ENCODE measurements around the gene FBXO41.

The FBXO41 gene

DNA sequence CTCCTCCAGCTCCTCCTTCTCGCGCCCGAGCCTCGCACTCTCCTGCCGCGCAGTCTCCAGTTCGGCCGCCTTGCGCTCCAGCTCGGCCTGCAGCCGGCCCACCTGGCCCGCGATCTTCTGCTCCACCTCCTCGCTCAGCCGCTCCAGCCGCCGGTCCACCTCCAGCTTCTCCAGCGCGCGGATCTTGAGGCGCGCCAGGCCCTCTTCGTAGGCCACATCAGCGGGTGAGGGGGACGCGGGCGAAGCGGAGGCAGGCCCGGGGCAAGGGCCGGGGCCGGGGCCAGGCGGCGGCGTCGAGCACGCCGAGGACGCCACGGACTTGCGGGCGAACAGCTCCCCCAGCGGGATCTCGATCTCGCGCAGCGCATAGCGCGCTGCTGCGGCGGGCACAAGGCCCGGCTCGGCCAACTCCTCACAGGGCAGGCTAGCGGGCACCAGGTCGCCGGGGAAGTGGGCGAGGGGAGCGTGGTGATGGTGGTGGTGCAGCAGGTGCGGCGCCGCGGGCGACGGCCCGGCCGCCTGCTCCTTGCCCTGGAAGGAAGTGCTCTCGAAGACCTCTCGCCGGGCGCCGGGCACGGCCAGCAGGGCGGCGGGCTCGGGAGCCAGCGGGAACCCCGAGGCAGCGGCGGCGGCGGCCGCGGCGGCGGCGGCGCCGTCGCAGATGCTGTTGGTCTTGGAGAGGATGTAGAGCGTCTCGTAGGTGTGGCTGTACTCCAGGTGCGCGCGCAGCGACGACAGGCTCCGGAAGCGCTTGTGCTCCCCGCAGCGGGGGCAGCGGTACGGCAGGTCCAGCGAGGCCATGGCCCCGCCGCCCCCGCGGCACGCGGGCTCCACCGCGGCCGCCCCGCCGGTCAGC, 15.2 kb downstream of the FBXO41 start (continued):
- no peak for TF ChIP-seq ZNF423 (tag by site-specific recombination; IDR thresholded peaks at IDR 0.05)
- peak; percentile 42; the same call in 1 of the 2 replicates for TF ChIP-seq ZNF335 (tag by site-specific recombination; conservative IDR thresholded peaks at IDR 0.05)
- TF ChIP-seq ZNF76 (tag by site-specific recombination; IDR thresholded peaks at IDR 0.05; ENCODE audit: borderline replicate concordance, low read depth) = no peak
- no peak for TF ChIP-seq BCL11B (tag by site-specific recombination; IDR thresholded peaks at IDR 0.05; ENCODE audit: low read depth)
- TF ChIP-seq ZNF670 (tag by site-specific recombination; IDR thresholded peaks at IDR 0.05; ENCODE audit: low read depth) = no peak
- TF ChIP-seq REPIN1 (tag by site-specific recombination; IDR thresholded peaks at IDR 0.05; ENCODE audit: low read depth) = no peak
- TF ChIP-seq BCL6B (tag by site-specific recombination; IDR thresholded peaks at IDR 0.05) = no peak
- TF ChIP-seq ZNF133 (tag by site-specific recombination; IDR thresholded peaks at IDR 0.05) = no peak
- no peak for TF ChIP-seq ZNF169 (tag by site-specific recombination; IDR thresholded peaks at IDR 0.05)
- TF ChIP-seq, protein P1, sequence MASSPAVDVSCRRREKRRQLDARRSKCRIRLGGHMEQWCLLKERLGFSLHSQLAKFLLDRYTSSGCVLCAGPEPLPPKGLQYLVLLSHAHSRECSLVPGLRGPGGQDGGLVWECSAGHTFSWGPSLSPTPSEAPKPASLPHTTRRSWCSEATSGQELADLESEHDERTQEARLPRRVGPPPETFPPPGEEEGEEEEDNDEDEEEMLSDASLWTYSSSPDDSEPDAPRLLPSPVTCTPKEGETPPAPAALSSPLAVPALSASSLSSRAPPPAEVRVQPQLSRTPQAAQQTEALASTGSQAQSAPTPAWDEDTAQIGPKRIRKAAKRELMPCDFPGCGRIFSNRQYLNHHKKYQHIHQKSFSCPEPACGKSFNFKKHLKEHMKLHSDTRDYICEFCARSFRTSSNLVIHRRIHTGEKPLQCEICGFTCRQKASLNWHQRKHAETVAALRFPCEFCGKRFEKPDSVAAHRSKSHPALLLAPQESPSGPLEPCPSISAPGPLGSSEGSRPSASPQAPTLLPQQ (tag by site-specific recombination; IDR thresholded peaks at IDR 0.05) = peak; percentile 13; the same call in 1 of the 2 replicates
- TF ChIP-seq PRDM6 (tag by site-specific recombination; IDR thresholded peaks at IDR 0.05) = no peak
- TF ChIP-seq ZNF777 (tag by site-specific recombination; IDR thresholded peaks at IDR 0.05; ENCODE audit: borderline replicate concordance) = peak; percentile 8; the same call in 1 of the 2 replicates
- no peak for TF ChIP-seq ZNF548 (tag by site-specific recombination; IDR thresholded peaks at IDR 0.05)
- no peak for TF ChIP-seq ZNF830 (tag by site-specific recombination; IDR thresholded peaks at IDR 0.05; ENCODE audit: low read depth)
- TF ChIP-seq ZNF837 (tag by site-specific recombination; IDR thresholded peaks at IDR 0.05) = no peak
- no peak for TF ChIP-seq ZSCAN4 (tag by site-specific recombination; IDR thresholded peaks at IDR 0.05)
- no peak for TF ChIP-seq MZF1 (tag by site-specific recombination; IDR thresholded peaks at IDR 0.05; ENCODE audit: borderline replicate concordance)
- no peak for TF ChIP-seq ZNF704 (tag by site-specific recombination; IDR thresholded peaks at IDR 0.05)
- no peak for TF ChIP-seq KLF7 (tag by site-specific recombination; IDR thresholded peaks at IDR 0.05; ENCODE audit: borderline replicate concordance)
- TF ChIP-seq ZNF174 (tag by site-specific recombination; IDR thresholded peaks at IDR 0.05) = no peak
- no peak for TF ChIP-seq ZBTB7A (tag by site-specific recombination; IDR thresholded peaks at IDR 0.05; ENCODE audit: low read depth)
- TF ChIP-seq ZNF114 (tag by site-specific recombination; IDR thresholded peaks at IDR 0.05) = no peak
- no peak for TF ChIP-seq ZSCAN18 (tag by site-specific recombination; IDR thresholded peaks at IDR 0.05)
- TF ChIP-seq SCRT1 (tag by site-specific recombination; IDR thresholded peaks at IDR 0.05; ENCODE audit: borderline replicate concordance) = no peak
- TF ChIP-seq ZNF394 (tag by site-specific recombination; IDR thresholded peaks at IDR 0.05; ENCODE audit: borderline replicate concordance) = peak; percentile 80; the same call in 1 of the 2 replicates
- TF ChIP-seq ZNF488 (tag by site-specific recombination; IDR thresholded peaks at IDR 0.05) = no peak
- no peak for TF ChIP-seq PRDM4 (tag by site-specific recombination; IDR thresholded peaks at IDR 0.05)

Measured in HEK293 (cell line).